8988T (cell line): ENCODE results near the gene KISS1.
A peak's percentile ranks its signal among the peaks of the same experiment; 100 is the strongest.

Experiments used
- DNase-seq: peaks from one replicate; pipeline ENCODE4 v3.0.0; 2011

Gene KISS1

GRCh38 chr1:204216880-204217647 is 20.8 kb upstream of the KISS1 start:
- no peak for DNase-seq

GRCh38 chr1:204216236-204216635 is 19.9 kb upstream of the KISS1 start:
- no peak for DNase-seq

DNA sequence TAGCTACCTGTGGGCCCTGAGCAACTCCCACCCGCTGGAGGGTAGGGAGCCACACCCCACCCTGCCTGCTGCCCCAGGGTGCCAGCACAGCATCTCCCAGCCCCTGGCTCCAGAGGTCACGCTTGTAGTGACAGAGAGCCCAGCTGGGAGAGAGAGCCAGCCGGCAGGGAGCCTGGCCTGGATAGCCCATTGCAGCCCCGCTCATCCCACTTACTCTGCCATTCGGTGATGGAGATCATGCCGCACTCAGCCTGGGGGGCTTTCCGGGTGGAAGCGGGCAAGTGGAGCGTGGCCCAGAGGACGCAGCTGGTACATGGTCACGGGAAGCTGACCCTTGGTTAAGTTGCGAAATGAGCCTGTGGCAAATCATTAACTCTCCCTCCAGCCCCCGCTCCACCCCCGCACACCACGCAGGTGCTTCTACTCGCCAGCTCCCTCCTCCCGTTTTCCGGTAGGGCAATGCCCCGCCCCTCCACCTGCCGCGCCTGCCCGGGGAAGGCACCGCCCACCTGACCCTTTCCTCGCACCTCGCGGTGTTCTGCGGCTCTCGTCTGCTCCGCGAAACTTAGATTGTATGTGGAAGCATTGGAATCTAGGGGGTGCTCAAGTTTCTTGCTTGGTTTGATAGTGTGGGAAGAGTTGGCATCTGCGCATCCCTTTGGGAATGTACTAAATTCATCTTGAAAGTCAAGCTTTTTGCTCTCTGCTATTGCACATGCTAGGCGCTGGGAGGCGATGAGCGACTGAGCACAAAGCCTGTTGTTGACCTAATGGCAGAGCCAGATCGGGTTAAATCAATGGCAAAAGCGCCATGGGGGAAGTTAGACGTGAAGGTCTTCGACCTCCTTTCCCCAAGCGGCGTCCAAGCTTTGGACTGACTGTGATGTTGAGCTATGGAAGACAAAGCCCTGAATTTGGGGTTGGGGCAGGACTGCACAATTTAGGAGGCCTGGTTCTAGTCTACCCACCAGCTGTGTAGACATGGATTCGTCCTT is 17.7 kb upstream of the KISS1 start, which contains the start of gene GOLT1A:
TSS of gene GOLT1A (minus strand) at position 321 of the 995 bp plus-strand sequence. CDS start at position 239, 82 bp downstream.
- peak; percentile 55 for DNase-seq

GRCh38 chr1:204212715-204213114 is 16.4 kb upstream of the KISS1 start:
- DNase-seq = no peak

DNA sequence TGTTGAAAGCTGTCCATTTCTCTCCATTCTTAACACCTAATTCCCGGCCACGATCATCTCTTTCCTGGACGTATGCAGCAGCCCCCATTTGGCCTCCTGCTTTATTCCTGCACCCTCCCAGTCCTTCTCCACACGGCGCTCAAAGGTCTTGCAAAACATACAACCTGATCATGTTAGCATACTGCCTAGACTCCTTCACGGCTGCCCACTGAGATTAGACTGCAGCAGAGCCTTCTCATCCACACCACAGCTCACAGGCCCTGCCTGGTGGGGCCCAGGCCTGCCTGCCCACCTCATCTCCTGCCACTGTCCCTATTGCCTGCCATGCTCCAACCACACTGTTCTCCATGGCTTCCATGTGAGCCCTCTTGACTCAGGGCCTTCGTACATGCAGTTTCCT is 14.8 kb upstream of the KISS1 start:
- no peak for DNase-seq

- DNase-seq = peak; percentile 70
Observed at GRCh38 chr1:204207136-204207616, 10.9 kb upstream of the KISS1 start.

- DNase-seq = no peak
Observed at GRCh38 chr1:204206121-204206520, 9.8 kb upstream of the KISS1 start.

DNA sequence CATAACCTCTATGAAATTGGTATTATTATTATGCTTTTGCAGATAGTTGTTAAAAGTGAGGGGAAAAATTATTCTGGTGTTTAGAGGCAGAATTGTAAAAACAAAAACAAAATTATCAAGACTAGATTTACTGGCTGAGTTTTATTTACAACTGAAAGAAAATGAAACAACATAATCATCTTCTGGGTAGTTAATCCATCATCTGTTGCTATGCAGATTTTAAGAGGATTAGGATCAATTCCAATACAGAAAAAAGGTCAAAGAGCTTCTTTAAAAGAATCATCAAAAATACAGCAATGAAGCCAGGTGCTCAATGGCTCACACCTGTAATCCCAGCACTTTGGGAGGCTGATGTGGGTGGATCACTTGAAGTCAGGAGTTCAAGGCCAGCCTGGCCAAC is 9.2 kb upstream of the KISS1 start:
- no peak for DNase-seq

DNA sequence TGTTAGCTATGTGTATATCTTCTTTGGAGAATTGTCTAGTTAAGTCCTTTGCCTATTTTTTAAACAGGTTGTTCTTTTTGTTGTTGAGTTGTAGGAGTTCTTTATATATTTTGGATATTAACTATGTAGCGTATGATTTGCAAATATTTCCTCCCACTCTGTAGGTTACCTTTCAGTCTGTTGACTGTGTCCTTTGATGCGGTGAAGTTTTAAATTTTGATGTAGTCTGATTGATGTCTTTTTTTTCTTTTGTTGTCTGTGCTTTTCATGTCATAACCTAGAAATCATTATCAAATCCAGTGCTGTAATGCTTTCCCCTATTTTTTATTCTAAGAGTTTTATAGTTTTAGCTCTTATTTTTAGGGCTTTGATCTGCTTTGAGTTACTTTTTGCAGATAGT is 8.7 kb upstream of the KISS1 start:
- no peak for DNase-seq

- peak; percentile 68 for DNase-seq
Observed at GRCh38 chr1:204203206-204203767, 7.0 kb upstream of the KISS1 start.

DNA sequence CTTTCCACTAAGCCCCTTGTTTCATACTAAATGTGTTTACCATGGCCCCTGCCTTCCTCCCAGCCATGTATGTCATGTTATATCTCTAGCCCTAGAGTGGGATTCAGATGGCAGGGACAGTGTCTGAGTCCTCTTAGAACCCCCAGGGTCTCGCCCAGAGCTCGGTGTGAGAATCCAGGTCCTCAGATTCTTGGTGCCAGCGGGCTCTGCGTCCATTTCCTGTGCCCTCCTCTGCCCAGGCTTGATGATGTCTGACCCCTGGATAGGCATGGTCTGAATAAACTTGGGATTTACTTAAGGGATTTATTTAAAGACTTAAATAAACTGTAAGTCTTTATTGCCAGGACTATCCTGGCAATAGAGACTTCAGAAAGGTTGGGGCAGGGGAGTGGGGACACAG is 6.2 kb upstream of the KISS1 start:
- DNase-seq = no peak

DNA sequence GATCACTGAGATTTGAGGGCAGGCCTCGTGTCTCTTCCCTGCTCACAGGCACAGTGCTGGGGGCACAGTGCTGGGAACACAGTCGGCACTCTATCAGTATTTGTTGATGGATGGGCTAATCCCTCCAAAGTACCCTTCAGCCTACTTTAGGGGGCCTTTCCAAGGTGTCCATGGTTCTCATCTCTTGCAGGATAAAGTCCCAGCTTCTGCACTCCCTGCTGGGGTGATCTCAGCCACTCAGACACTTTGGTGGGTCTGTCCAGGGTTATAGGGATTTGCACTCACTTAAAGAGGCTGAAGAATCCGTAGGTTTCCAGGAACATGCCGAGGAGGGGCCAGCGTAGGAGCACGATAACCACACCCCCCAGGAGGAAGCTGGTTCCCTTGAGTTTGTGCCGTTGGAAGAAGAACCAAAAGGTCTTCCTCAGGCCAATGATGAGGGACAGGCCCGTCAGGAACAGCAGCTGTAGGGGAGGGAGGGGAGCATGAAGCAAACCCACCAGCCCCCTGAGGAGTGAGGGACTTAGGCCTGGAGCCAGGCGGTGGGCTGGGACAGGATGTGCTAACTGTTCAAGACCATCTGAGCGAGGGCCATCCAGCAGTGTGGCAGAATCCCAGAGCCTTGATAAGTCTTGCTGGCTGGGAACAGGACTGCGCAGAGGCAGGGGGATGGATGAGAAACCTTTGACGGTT is 5.2 kb upstream of the KISS1 start:
- DNase-seq = no peak

DNA sequence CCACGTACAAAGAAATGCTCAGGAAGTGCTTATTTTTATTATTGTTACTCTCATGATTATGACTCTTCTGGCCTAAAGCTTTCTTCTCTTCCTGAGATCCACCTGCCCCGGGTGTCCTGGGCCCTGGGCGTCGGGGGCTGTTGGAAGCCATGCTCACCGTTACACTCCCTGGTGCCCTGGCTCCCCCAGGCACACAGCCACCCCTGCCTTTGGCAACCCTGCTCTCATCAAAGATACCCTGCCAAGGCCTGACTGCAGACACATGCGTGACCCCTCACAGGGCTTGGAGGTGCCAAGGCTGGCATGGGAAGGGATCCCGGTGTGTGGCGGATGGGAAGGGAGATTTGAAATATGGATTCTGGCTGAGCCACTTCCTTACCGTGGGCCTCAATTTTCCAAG is 3.3 kb upstream of the KISS1 start:
- DNase-seq = no peak

DNA sequence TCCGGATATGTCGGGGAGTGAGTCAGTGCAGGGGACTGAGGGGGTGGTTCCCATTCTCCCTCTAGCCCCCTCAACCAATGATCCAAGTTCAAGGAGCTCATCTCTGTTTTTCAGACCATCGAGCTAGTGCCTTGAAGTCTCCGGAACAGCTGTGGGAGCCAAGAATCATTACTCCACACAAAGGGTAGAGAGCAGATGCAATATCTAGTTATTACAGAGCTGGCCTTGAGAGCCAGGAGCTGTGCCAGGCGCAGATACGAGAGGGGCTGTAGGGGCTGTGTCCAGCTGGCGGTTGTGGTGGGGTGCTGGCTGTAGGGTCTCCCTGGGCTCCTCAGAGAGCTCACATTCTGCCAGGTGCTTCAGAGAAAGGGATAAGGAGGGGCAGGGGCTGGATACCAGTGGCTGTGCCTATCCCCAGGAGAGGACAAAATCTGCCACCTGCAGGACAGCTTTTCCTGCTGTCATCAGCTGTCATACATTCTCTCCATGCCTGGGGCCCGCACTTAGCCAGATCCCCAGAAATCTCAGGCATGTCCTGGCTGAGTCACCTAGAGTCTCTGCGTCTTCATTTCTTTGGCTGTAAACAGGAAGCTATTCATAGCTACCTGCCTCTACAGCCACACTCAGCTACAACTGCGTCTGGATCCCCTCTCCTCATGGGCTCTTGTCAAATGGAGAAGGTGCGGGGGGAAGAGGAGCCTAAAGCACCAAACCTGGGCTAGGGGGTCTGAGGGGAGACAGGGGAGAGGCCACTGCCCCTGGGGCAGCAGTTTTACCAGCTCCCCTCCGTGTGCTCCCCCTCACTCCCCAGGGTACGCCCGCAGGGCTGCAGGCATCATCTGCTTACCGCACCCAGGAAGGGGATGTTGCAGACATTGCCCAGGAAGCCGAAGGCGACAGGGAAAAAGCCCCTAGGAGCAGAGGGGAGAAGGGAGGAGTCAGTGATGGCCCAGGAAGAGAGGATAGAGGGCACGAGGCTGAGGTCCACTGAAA is 2.4 kb upstream of the KISS1 start:
- peak; percentile 77 for DNase-seq

DNA sequence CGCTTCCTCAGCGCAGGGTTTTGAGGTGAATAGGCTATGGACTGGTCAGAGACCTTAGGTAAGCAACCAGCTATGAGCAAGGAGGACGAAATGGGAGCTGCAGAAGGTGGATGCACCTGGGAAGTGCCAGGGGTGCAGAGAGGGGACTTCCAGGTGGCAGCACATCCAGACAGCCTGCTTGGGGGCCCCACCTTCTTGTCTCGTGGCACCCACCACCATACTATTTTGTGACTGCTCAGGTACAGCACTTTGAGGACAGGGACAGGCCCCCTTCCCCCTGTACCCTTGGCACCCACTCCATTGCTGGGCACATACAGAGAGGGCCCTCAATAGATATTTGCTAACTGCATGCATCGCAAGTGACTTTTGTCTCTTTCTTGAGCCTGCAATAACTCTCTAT is 777 bp upstream of the KISS1 start:
- DNase-seq = no peak

- DNase-seq = no peak
Observed at GRCh38 chr1:204194771-204195170, 1.5 kb downstream of the KISS1 start.

GRCh38 chr1:204194080-204194479 is 2.2 kb downstream of the KISS1 start:
- no peak for DNase-seq

- no peak for DNase-seq
Observed at GRCh38 chr1:204192589-204193352, 3.5 kb downstream of the KISS1 start.

GRCh38 chr1:204192046-204192445 is 4.2 kb downstream of the KISS1 start:
- no peak for DNase-seq

DNA sequence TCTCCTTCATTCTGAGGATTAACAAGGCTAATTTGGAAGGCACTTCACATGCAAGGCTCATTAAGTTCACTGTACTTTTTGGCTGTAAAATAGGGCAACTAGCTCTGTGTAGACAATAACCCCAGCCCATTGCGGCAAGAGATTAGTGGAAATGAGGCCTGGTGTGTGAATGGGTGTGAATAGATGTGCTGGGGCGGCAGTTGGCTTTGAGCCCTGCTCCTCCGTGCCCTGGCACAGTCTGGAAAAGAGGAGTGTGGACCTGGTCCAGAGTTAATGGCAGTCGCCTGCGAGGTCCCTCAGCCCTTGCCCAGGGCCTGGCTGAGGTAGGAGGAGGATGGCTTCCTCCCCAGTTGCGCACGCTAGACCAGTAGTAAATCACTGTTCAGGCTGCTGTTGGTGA is 4.8 kb downstream of the KISS1 start:
- no peak for DNase-seq
